K562 (cell line): ENCODE data around the gene FOSL1. TPM values are rescaled to one million over a fixed set of nuclear protein-coding genes. Genes with fewer than 3 reads are reported as not detected.
A peak's percentile ranks its signal among the peaks of the same experiment; 100 is the strongest.

Source experiments
- BDP1 ChIP-seq: IDR thresholded peaks from 3 replicates; pipeline ENCODE4 v1.6.1; 2011; ENCODE audit not compliant: insufficient read length, insufficient read depth
- CC2D1A ChIP-seq: fragments of 450-650 bp; IDR thresholded peaks from 2 replicates; pipeline ENCODE4 v1.6.1; 2017; ENCODE audit warnings: mild to moderate bottlenecking
- ESRRA ChIP-seq: fragments of 450-650 bp; IDR thresholded peaks from 2 replicates; pipeline ENCODE4 v1.6.1; 2014; ENCODE audit warnings: low read depth, mild to moderate bottlenecking, moderate library complexity, borderline replicate concordance
- POLR2A ChIP-seq: fragments of 450-650 bp; conservative IDR thresholded peaks from 2 replicates; pipeline ENCODE4 v1.6.1; 2016
- POLR3A ChIP-seq: IDR thresholded peaks from 2 replicates; pipeline ENCODE4 v1.6.1; 2011; ENCODE audit warnings: borderline replicate concordance, mild to moderate bottlenecking, moderate library complexity; ENCODE audit not compliant: insufficient read length, insufficient read depth; ENCODE audit errors: extremely low read depth
- SUPT5H ChIP-seq: fragments of 450-650 bp; IDR thresholded peaks from 2 replicates; pipeline ENCODE4 v1.6.1; 2016
- TEAD1 ChIP-seq, 2 experiments: fragments of 450-650 bp in 1 of 2; sonication (generic) in 1 of 2; formaldehyde crosslinking; IDR thresholded peaks; 2 replicates each; pipeline versions ENCODE4 v1.4.0 to v1.8.0; 2020 to 2022; ENCODE audit warnings: mild to moderate bottlenecking in 2 of 2, missing genetic modification reagents in 1 of 2
- ZBTB26 ChIP-seq: fragments of 450-650 bp; formaldehyde crosslinking; IDR thresholded peaks from 2 replicates; pipeline ENCODE4 v1.4.0; 2022; ENCODE audit warnings: missing genetic modification characterization
- ZFPM2 ChIP-seq: fragments of 250-450 bp; sonication (Bioruptor Pico); IDR thresholded peaks from 2 replicates; pipeline ENCODE4 v1.5.1; 2022; ENCODE audit warnings: mild to moderate bottlenecking
- ZNF407 ChIP-seq: fragments of 450-650 bp; IDR thresholded peaks from 2 replicates; pipeline ENCODE4 v1.6.1; 2016; ENCODE audit warnings: low read depth
- ZNF518B ChIP-seq: fragments of 250-450 bp; sonication (Bioruptor Pico); IDR thresholded peaks from 2 replicates; pipeline ENCODE4 v1.5.0; 2021; ENCODE audit warnings: mild to moderate bottlenecking, moderate library complexity
- ZNF717 ChIP-seq: fragments of 250-450 bp; sonication (Bioruptor Pico); IDR thresholded peaks from 2 replicates; pipeline ENCODE4 v1.5.0; 2021
- polyA plus RNA-seq, 8 experiments: library from polyadenylated mRNA; depleted of rRNA in 4 of 8; stranded (reverse) in 5 of 8; unstranded in 3 of 8; fragments of >200 nt; fragmentation: Nextera tagmentation in 2 of 8; fragmentation: Illumina TruSeq in 1 of 8; extraction: Ambion mirVana in 2 of 8; extraction: Trizol in 1 of 8; gene quantifications; 2 replicates each; pipeline versions ENCODE4 v1.2.1 to v1.2.3, GENCODE V29; 2011 to 2014; ENCODE audit warnings: inconsistent platforms in 1 of 8, missing spikeins in 1 of 8
- total RNA-seq, 7 experiments: library from RNA; depleted of rRNA in 6 of 7; stranded (reverse); fragments of >200 nt in 6 of 7; fragmentation: Illumina TruSeq in 2 of 7; extraction: Trizol in 2 of 7; gene quantifications; 2 replicates each; pipeline versions ENCODE4 v1.2.1 to v1.2.3, GENCODE V29; 2011 to 2021; ENCODE audit warnings: low replicate concordance in 1 of 7

Gene FOSL1
- total and polyA plus RNA-seq, 9 of the 15 experiments (the other 6 are each of a cell fraction or from before 2014, with no cell fraction given) = 3.5 to 39.6 (median 10.0) TPM

DNA sequence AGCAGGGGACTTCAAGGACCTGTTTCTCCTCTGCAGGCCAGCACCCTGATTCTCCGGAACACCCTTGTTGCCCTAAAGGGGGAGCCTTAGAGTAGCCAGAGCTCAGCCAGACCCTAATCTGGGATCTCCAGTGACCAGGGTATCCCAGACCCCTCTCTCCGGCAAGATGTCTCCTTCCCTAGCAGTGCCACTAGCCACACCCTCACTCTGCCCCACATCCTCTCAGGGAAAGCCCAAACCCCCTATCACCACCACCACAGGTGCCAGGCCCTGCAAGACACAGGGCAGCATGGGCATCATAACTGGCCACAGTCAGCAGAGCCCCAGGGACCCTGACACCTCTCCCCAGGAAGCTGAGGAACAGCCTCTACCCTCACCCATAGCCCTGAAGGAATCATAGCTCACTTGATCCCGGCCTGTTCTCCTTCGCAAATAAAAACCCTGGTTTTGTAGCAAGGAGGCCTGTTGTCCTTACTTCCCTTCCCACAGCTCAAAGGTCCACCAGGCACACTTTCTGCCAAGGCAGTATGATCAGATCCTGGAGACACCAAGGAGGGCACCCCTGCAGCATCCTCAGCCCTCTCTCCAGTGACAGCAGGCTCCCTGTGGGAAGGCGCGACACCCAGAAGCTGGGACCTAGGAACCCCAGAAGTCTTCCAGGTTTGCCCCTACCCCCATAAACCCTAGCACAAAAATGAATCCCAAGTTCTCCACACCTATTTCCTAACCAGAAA lies 46.8 kb downstream of the FOSL1 start (continued):
- TF ChIP-seq ZNF518B (CRISPR knock-in tag) (no peak), POLR3A (no peak), ESRRA (no peak), ZNF407 (no peak), SUPT5H (peak; percentile 73), CC2D1A (no peak), TEAD1 (CRISPR knock-in tag; IDR thresholded peaks at IDR 0.05) (0 out of 4 replicates have a peak, but pooled peaks of 1 of the 2 experiments have one; percentile 43), BDP1 (no peak), ZFPM2 (no peak), POLR2A (peak; percentile 74), ZBTB26 (CRISPR knock-in tag) (peak; percentile 24; the same call in 1 of the 2 replicates), ZNF717 (CRISPR knock-in tag) (no peak)
